ENCODE results near the gene LCN1.

GRCh38 chr9:135471791-135472640 lies 49.2 kb upstream of the LCN1 start:
- TF ChIP-seq CTCF (conservative IDR thresholded peaks at IDR 0.05; ENCODE audit: low read depth in 2 of 2): no peak
- TF ChIP-seq CREB1 (CRISPR knock-in tag; IDR thresholded peaks at IDR 0.05; ENCODE audit: low read depth): no peak
- TF ChIP-seq EZH2 (IDR thresholded peaks at IDR 0.05; ENCODE audit: low read depth, unreplicated experiment): no peak
- no peak for TF ChIP-seq POLR2AphosphoS5 (IDR thresholded peaks at IDR 0.05; ENCODE audit: low read depth)
- no peak for TF ChIP-seq REST (IDR thresholded peaks at IDR 0.05; ENCODE audit: unreplicated experiment)
- TF ChIP-seq ZNF114 (CRISPR knock-in tag; IDR thresholded peaks at IDR 0.05): no peak
- TF ChIP-seq EZH2phosphoT487 (IDR thresholded peaks at IDR 0.05; ENCODE audit: unreplicated experiment): no peak
- no peak for TF ChIP-seq JUNB (IDR thresholded peaks at IDR 0.05; ENCODE audit: unreplicated experiment)
- TF ChIP-seq ZNF462 (CRISPR knock-in tag; IDR thresholded peaks at IDR 0.05): no peak
- TF ChIP-seq NANOG (IDR thresholded peaks at IDR 0.05; ENCODE audit: borderline replicate concordance): no peak

All from GM23338 (cell line).